ENCODE results near the gene B3GALNT2. TPM values are rescaled to one million over a fixed set of nuclear protein-coding genes. Genes with fewer than 3 reads are reported as not detected.

B3GALNT2 gene
- total and polyA plus RNA-seq, 12 donors, result 2.6 to 26.6 (median 21.4) TPM

- H3K27ac ChIP-seq, result no peak overlapping the region
- no peaks in the 10 kb centered on the region for H3K36me3 ChIP-seq
- ATAC-seq, result no peak
- no peaks in the 10 kb centered on the region for H3K4me1 ChIP-seq
- no peaks in the 10 kb centered on the region for H3K27me3 ChIP-seq
- no peaks in the 10 kb centered on the region for H3K9me3 ChIP-seq
- TF ChIP-seq, protein P1, sequence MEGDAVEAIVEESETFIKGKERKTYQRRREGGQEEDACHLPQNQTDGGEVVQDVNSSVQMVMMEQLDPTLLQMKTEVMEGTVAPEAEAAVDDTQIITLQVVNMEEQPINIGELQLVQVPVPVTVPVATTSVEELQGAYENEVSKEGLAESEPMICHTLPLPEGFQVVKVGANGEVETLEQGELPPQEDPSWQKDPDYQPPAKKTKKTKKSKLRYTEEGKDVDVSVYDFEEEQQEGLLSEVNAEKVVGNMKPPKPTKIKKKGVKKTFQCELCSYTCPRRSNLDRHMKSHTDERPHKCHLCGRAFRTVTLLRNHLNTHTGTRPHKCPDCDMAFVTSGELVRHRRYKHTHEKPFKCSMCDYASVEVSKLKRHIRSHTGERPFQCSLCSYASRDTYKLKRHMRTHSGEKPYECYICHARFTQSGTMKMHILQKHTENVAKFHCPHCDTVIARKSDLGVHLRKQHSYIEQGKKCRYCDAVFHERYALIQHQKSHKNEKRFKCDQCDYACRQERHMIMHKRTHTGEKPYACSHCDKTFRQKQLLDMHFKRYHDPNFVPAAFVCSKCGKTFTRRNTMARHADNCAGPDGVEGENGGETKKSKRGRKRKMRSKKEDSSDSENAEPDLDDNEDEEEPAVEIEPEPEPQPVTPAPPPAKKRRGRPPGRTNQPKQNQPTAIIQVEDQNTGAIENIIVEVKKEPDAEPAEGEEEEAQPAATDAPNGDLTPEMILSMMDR (IDR thresholded peaks at IDR 0.05), result no peak
- H3K4me3 ChIP-seq, result no peak overlapping the region
- no peak for DNase-seq
- 77 to 82% methylated on average over 2 of the region's 2 CpGs for WGBS, 2 donors
- intact Hi-C loops (cut with DNase I), result no loop called here
These were observed 28.1 kb upstream of the B3GALNT2 start for GRCh38 chr1:235532360-235532759.

DNA sequence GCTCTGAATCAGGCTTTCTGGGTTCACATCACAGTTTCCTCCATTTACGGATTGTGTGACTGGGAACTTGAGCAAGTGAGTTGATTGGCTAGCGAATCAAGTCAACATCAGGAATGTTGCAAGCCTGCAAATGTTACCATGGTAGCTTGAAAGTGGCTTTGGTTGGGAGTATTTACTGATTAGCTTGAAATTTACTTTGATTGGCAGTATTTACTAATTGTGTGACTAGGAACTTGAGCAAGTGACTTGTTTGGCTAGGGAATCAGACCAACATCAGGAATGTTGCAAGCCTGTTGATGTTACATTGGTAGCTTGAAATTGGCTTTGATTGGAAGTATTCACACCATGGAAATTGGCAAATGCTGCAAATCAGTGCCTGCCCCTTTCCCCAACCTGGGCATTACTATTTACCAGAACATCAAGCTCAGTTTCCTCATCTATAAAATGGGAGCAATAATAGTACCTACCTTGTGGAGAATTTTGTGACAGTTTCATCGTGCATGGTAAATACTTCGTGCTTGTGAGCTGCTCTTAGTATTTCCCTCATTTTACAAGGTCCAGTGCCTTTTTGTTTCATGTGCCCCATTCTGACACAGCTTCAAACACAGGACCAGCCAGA is 23.1 kb upstream of the B3GALNT2 start:
- no peak overlapping the region for H3K27ac ChIP-seq
- TF ChIP-seq, protein P1 (IDR thresholded peaks at IDR 0.05), result no peak
- H3K9me3 ChIP-seq, result no peaks in the 10 kb centered on the region
- no peaks in the 10 kb centered on the region for H3K27me3 ChIP-seq
- ATAC-seq, result no peak
- intact Hi-C loops (cut with DNase I), result no loop called here
- H3K4me3 ChIP-seq, result no peak overlapping the region
- DNase-seq, result no peak
- WGBS, 2 donors, result 87 to 88% methylated on average over 4 of the region's 4 CpGs
- no peaks in the 10 kb centered on the region for H3K4me1 ChIP-seq
- no peaks in the 10 kb centered on the region for H3K36me3 ChIP-seq

- TF ChIP-seq, protein P1 (IDR thresholded peaks at IDR 0.05), result no peak
- intact Hi-C loops (cut with DNase I), result no loop called here
- H3K27ac ChIP-seq, result no peak overlapping the region
- no peaks in the 10 kb centered on the region for H3K27me3 ChIP-seq
- H3K9me3 ChIP-seq, result no peaks in the 10 kb centered on the region
- ATAC-seq (no peak), DNase-seq (no peak)
- WGBS, 2 donors, result 33 to 36% methylated on average over 4 of the region's 4 CpGs
- no peaks in the 10 kb centered on the region for H3K36me3 ChIP-seq
- H3K4me3 ChIP-seq, result no peak overlapping the region
- H3K4me1 ChIP-seq, result no peaks in the 10 kb centered on the region
These were observed 21.1 kb upstream of the B3GALNT2 start for GRCh38 chr1:235525314-235525713.

DNA sequence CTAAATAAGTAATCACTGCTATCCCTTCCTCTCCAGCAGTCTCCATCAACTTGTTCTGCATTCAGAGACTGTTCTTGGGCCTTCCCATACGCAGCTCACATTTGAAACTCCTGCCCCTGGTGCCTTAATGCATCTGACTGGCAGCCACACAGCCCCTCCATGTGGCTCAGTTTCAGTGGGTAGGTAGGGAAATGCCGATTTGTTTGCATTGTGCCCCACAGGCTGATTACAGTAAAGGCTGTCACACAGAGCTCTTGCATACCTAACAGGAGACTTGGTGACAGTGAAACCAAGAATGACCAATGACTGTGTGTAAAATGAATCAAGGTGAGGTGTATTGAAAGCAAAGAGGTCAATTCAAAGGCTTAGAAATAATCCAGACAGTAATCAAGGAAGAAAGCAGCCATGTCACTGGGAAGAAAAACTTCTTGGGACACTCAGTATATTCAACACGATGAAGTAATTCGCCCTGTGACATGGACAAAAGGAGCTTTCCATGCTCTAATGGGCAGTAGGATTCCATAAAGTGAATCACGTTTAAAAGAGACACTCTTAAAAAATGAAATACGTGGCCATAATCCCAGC is 12.7 kb upstream of the B3GALNT2 start:
- 78 to 80% methylated on average over 6 of the region's 6 CpGs for WGBS, 2 donors
- intact Hi-C loops (cut with DNase I), result loop anchor here in 9 of 10 donors (5.0 to 10.0 kb wide), 4 partner anchors 265 to 458 kb away; no protein-coding TSS in a partner anchor
- no peaks in the 10 kb centered on the region for H3K27me3 ChIP-seq
- H3K9me3 ChIP-seq, result no peaks in the 10 kb centered on the region
- H3K4me3 ChIP-seq, result no peak overlapping the region
- H3K27ac ChIP-seq, result no peak overlapping the region
- H3K36me3 ChIP-seq, result no peaks in the 10 kb centered on the region
- TF ChIP-seq, protein P1 (IDR thresholded peaks at IDR 0.05), result no peak
- ATAC-seq (no peak), DNase-seq (no peak)
- H3K4me1 ChIP-seq, result no peaks in the 10 kb centered on the region
